Parathyroid adenoma (tissue), 2 donors: ENCODE results near the gene PDZD8.
"Not testable (repeated sequence)": the region's sequence is repeated elsewhere in the genome, so short reads cannot be mapped to it uniquely, and the experiment has no call there.

ENCODE experiments used
- H2AFZ ChIP-seq: fragments of 300-600 bp; sonication (generic); one replicate; pipeline ENCODE4 v1.7.0; 2017; ENCODE audit warnings: antibody characterized with exemption, mild to moderate bottlenecking
- H3K27ac ChIP-seq: fragments of 300-600 bp; sonication (generic); one replicate; pipeline ENCODE4 v1.7.0; 2017
- H3K27me3 ChIP-seq: fragments of 300-600 bp; sonication (generic); one replicate; pipeline ENCODE4 v1.7.0; 2017; ENCODE audit warnings: low read length; ENCODE audit not compliant: control insufficient read depth, insufficient read depth
- H3K36me3 ChIP-seq: fragments of 300-600 bp; sonication (generic); one replicate; pipeline ENCODE4 v1.7.0; 2017; ENCODE audit warnings: low read length; ENCODE audit not compliant: control insufficient read depth, insufficient read depth
- H3K4me1 ChIP-seq: fragments of 300-600 bp; sonication (generic); one replicate; pipeline ENCODE4 v1.7.0; 2017; ENCODE audit warnings: control low read depth
- H3K4me2 ChIP-seq: fragments of 300-600 bp; sonication (generic); one replicate; pipeline ENCODE4 v1.7.0; 2017; ENCODE audit warnings: low read length
- H3K4me3 ChIP-seq: fragments of 300-600 bp; sonication (generic); one replicate; pipeline ENCODE4 v1.7.0; 2017; ENCODE audit warnings: low read depth, low read length
- H3K79me2 ChIP-seq: fragments of 300-600 bp; sonication (generic); one replicate; pipeline ENCODE4 v1.7.0; 2017; ENCODE audit warnings: control low read depth
- H3K9ac ChIP-seq: fragments of 300-600 bp; sonication (generic); one replicate; pipeline ENCODE4 v1.7.0; 2017; ENCODE audit warnings: mild to moderate bottlenecking
- H3K9me3 ChIP-seq: fragments of 300-600 bp; sonication (generic); one replicate; pipeline ENCODE4 v1.7.0; 2017; ENCODE audit warnings: low read length; ENCODE audit not compliant: control insufficient read depth
- TF ChIP-seq, protein P1 (sequence below): fragments of 300-600 bp; sonication (generic); IDR thresholded peaks from one replicate; pipeline ENCODE4 v1.7.0; 2017; ENCODE audit warnings: antibody characterized with exemption, mild to moderate bottlenecking
- donor health status: primary hyperparathyroidism.

PDZD8 gene

DNA sequence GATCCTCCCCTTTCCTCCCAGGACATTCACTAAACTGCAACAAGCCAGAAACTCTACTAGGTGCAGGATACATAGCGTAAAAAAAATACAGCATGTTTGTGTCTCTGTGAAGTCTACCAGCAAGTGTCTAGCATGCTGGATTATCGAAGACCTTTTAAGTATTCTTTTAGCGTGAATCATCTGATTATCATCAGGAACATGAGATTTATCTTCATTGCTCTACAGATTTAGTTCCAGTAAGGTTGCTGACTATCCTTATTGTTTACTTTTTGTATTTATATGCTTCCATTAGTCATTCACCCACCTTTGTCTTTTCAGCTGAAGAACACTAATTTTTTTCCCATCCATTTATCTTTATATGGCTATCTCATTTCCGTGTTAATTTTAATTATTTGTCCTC, 62.8 kb downstream of the PDZD8 start:
- Histone ChIP-seq H3K79me2 (peaks cover 33% of the 10 kb centered on the region), H3K36me3 (no peaks in the 10 kb centered on the region), H3K4me1 (peaks cover 3% of the 10 kb centered on the region), H3K4me2 (no peak overlapping the region), H3K27ac (no peak overlapping the region), H2AFZ (no peak overlapping the region), H3K9ac (no peak overlapping the region), H3K27me3 (no peaks in the 10 kb centered on the region), H3K4me3 (no peak overlapping the region), H3K9me3 (no peaks in the 10 kb centered on the region)
- TF ChIP-seq, protein P1, sequence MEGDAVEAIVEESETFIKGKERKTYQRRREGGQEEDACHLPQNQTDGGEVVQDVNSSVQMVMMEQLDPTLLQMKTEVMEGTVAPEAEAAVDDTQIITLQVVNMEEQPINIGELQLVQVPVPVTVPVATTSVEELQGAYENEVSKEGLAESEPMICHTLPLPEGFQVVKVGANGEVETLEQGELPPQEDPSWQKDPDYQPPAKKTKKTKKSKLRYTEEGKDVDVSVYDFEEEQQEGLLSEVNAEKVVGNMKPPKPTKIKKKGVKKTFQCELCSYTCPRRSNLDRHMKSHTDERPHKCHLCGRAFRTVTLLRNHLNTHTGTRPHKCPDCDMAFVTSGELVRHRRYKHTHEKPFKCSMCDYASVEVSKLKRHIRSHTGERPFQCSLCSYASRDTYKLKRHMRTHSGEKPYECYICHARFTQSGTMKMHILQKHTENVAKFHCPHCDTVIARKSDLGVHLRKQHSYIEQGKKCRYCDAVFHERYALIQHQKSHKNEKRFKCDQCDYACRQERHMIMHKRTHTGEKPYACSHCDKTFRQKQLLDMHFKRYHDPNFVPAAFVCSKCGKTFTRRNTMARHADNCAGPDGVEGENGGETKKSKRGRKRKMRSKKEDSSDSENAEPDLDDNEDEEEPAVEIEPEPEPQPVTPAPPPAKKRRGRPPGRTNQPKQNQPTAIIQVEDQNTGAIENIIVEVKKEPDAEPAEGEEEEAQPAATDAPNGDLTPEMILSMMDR = no peak

DNA sequence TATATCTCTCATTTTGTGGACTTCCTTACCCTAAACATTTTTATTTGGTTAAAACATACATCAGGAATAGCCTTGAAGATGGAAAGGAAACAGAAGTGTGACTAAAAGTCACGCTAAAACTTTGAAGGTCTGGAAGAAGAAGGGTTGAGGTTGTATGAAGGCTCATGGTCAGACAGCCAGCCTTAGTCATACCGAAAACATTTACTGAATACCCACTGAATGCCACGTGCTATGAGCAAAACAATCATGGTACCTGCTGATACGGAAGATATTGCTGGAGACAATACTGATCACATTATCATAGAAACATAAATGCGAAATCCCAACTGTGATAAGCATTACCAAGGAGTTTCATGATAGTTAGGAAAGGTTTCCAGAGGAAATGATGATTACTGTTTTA, 64.0 kb downstream of the PDZD8 start:
- Histone ChIP-seq H3K4me1 (peaks cover 3% of the 10 kb centered on the region), H3K9me3 (no peaks in the 10 kb centered on the region), H3K79me2 (peaks cover 31% of the 10 kb centered on the region), H3K27ac (no peak overlapping the region), H3K36me3 (peaks cover 2% of the 10 kb centered on the region), H3K9ac (no peak overlapping the region), H3K4me2 (no peak overlapping the region), H3K4me3 (no peak overlapping the region), H3K27me3 (no peaks in the 10 kb centered on the region), H2AFZ (no peak overlapping the region)
- TF ChIP-seq, protein P1 = no peak

GRCh38 chr10:117306674-117307073, 68.6 kb downstream of the PDZD8 start:
- peaks cover 28% of the 10 kb centered on the region for H3K79me2 ChIP-seq
- TF ChIP-seq, protein P1 = no peak
- peaks cover 2% of the 10 kb centered on the region for H3K36me3 ChIP-seq
- no peak overlapping the region for H3K4me3 ChIP-seq
- no peak overlapping the region for H3K4me2 ChIP-seq
- no peak overlapping the region for H2AFZ ChIP-seq
- H3K9me3 ChIP-seq = no peaks in the 10 kb centered on the region
- H3K27ac ChIP-seq = no peak overlapping the region
- H3K27me3 ChIP-seq = no peaks in the 10 kb centered on the region
- H3K9ac ChIP-seq = no peak overlapping the region
- H3K4me1 ChIP-seq = no peaks in the 10 kb centered on the region

- not testable (repeated sequence) for H3K27me3 ChIP-seq, H3K4me2 ChIP-seq, H3K36me3 ChIP-seq, H2AFZ ChIP-seq, H3K4me3 ChIP-seq, H3K27ac ChIP-seq, H3K9ac ChIP-seq, H3K4me1 ChIP-seq, H3K9me3 ChIP-seq
- peaks cover 30% of the 10 kb centered on the region for H3K79me2 ChIP-seq
Observed at GRCh38 chr10:117303451-117303850, 71.8 kb downstream of the PDZD8 start.

DNA sequence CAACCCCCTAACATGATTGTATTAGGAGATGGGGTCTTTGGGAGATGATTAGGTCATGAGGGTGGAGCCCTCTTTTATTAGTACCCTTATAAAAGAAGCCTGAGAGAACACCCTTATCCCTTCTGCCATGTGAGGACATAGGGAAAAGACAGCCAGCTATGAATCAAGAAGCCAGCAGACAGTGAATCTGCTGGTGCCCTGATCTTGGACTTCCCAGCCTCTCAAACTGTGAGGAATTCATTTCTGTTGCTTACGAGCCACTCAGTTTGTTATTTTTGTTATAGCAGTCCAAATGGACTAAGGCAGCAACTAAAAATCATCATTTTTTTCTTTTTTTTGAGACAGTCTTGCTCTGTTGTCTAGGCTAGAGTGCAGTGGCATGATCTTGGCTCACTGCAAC, 74.6 kb downstream of the PDZD8 start:
- H3K4me2 ChIP-seq = no peak overlapping the region
- no peak overlapping the region for H3K27ac ChIP-seq
- H3K4me3 ChIP-seq = no peak overlapping the region
- peaks cover 27% of the 10 kb centered on the region for H3K79me2 ChIP-seq
- no peaks in the 10 kb centered on the region for H3K27me3 ChIP-seq
- no peaks in the 10 kb centered on the region for H3K9me3 ChIP-seq
- TF ChIP-seq, protein P1 = no peak
- H3K4me1 ChIP-seq = no peaks in the 10 kb centered on the region
- H3K9ac ChIP-seq = no peak overlapping the region
- H3K36me3 ChIP-seq = no peaks in the 10 kb centered on the region
- no peak overlapping the region for H2AFZ ChIP-seq
